H1 (cell line): ENCODE results near the gene STEAP1B. TPM values are rescaled to one million over a fixed set of nuclear protein-coding genes. Genes with fewer than 3 reads are reported as not detected.
"Not testable (repeated sequence)": the region's sequence is repeated elsewhere in the genome, so short reads cannot be mapped to it uniquely, and the experiment has no call there.

Experiments
- CTCF ChIA-PET: fragments of 300-600 bp; sonication (Branson Sonifier 250); formaldehyde crosslinking; loops from one replicate; lab custom pipeline; 2021; ENCODE audit not compliant: partially characterized antibody; lab: Charles Lee
- POLR2A ChIA-PET: fragments of 300-600 bp; sonication (Branson Sonifier 250); formaldehyde crosslinking; loops from one replicate; lab custom pipeline; 2021; ENCODE audit warnings: inconsistent platforms; ENCODE audit not compliant: partially characterized antibody; lab: Charles Lee
- DNase-seq, 2 experiments: peaks; one replicate each; pipeline versions ENCODE4 v3.0.0 to v3.0.0-alpha.2; 2010 to 2022; ENCODE audit warnings: low spot score in 2 of 2, low read depth in 1 of 2, mixed read lengths in 1 of 2
- FAIRE-seq: peaks from 2 replicates; lab custom pipeline; 2011; peaks lifted over from hg19 to GRCh38; lab: Jason Lieb, UNC
- H2AFZ ChIP-seq: 2 replicates; pipeline ENCODE4 v1.8.1; 2012; ENCODE audit warnings: low read length, inconsistent platforms
- H2AK5ac ChIP-seq: 2 replicates; pipeline ENCODE4 v1.6.1; 2013; ENCODE audit warnings: low read depth, low read length
- H2BK120ac ChIP-seq: replicated peaks from 2 replicates; pipeline ENCODE3; 2013; ENCODE audit warnings: low read depth, low read length, inconsistent platforms
- H2BK12ac ChIP-seq: 2 replicates; pipeline ENCODE4 v1.6.1; 2013; ENCODE audit warnings: low read depth, low read length
- H2BK15ac ChIP-seq: 2 replicates; pipeline ENCODE4 v1.6.1; 2013; ENCODE audit warnings: low read length
- H2BK20ac ChIP-seq: 2 replicates; pipeline ENCODE4 v1.6.1; 2013; ENCODE audit warnings: low read length
- H2BK5ac ChIP-seq: 2 replicates; pipeline ENCODE4 v1.6.1; 2013; ENCODE audit warnings: low read depth, low read length
- H3K14ac ChIP-seq: 2 replicates; pipeline ENCODE4 v1.6.1; 2013; ENCODE audit warnings: inconsistent platforms; ENCODE audit not compliant: insufficient read length
- H3K18ac ChIP-seq: 2 replicates; pipeline ENCODE4 v1.6.1; 2013; ENCODE audit warnings: low read length; ENCODE audit errors: extremely low read depth
- H3K23ac ChIP-seq: 2 replicates; pipeline ENCODE4 v1.6.1; 2013; ENCODE audit warnings: inconsistent platforms; ENCODE audit not compliant: insufficient read length
- H3K23me2 ChIP-seq: 2 replicates; pipeline ENCODE4 v1.6.1; 2013; ENCODE audit warnings: low read depth, low read length
- H3K27ac ChIP-seq: 2 replicates; pipeline ENCODE4 v1.6.1; 2011; ENCODE audit warnings: low read depth, low read length, inconsistent platforms
- H3K27me3 ChIP-seq, 4 experiments: replicated peaks in 1 of 4; 1 replicate in 1 of 4; 2 replicates in 3 of 4; pipeline versions ENCODE4 v1.6.1 to v1.8.1; 2011 to 2013; ENCODE audit warnings: low read length in 3 of 4, mild to moderate bottlenecking in 3 of 4, inconsistent platforms in 2 of 4, mixed read lengths in 2 of 4, moderate library complexity in 1 of 4; ENCODE audit not compliant: control insufficient read depth in 3 of 4, insufficient read depth in 3 of 4; ENCODE audit errors: extremely low read depth in 1 of 4
- H3K36me3 ChIP-seq, 4 experiments: 2 replicates each; pipeline versions ENCODE4 v1.6.1 to v1.8.1; 2011 to 2013; ENCODE audit warnings: mild to moderate bottlenecking in 4 of 4, low read length in 3 of 4, moderate library complexity in 2 of 4, control low read depth in 1 of 4, inconsistent platforms in 1 of 4; ENCODE audit not compliant: insufficient read depth in 4 of 4, control insufficient read depth in 2 of 4
- H3K4ac ChIP-seq: replicated peaks from 2 replicates; pipeline ENCODE3; 2013; ENCODE audit warnings: low read length, low read depth, mixed read lengths, inconsistent platforms; ENCODE audit not compliant: insufficient read length
- H3K4me1 ChIP-seq, 4 experiments: replicated peaks in 1 of 4; 1 replicate in 1 of 4; 2 replicates in 3 of 4; pipeline versions ENCODE4 v1.6.1 to v1.8.1; 2011 to 2013; ENCODE audit warnings: low read length in 3 of 4, inconsistent platforms in 2 of 4, mixed read lengths in 1 of 4; ENCODE audit not compliant: insufficient read depth in 4 of 4, control insufficient read depth in 3 of 4
- H3K4me2 ChIP-seq, 2 experiments: 2 replicates each; pipeline versions ENCODE4 v1.6.1 to v1.8.1; 2011 to 2013; ENCODE audit warnings: low read depth in 2 of 2, low read length in 2 of 2, control low read depth in 1 of 2, inconsistent platforms in 1 of 2, mild to moderate bottlenecking in 1 of 2; ENCODE audit not compliant: insufficient read depth in 1 of 2
- H3K4me3 ChIP-seq, 4 experiments: fragments of 200-600, 300-600 bp in 1 of 4; sonication (generic), shearing (Covaris generic), sonication (Bioruptor Twin) in 1 of 4; 2 replicates each; pipeline versions ENCODE4 v1.5.1 to v1.8.1; 2011 to 2016; ENCODE audit warnings: low read length in 4 of 4, low read depth in 3 of 4, control low read depth in 2 of 4, inconsistent platforms in 2 of 4, mild to moderate bottlenecking in 2 of 4, mixed read lengths in 1 of 4, moderate library complexity in 1 of 4; ENCODE audit not compliant: insufficient read depth in 2 of 4; ENCODE audit errors: extremely low read depth in 1 of 4
- H3K56ac ChIP-seq: replicated peaks from 2 replicates; pipeline ENCODE3; 2013; ENCODE audit warnings: low read depth, mild to moderate bottlenecking, mixed read lengths, low read length, inconsistent platforms; ENCODE audit not compliant: insufficient read length
- H3K79me1 ChIP-seq: 2 replicates; pipeline ENCODE4 v1.6.1; 2013; ENCODE audit warnings: low read depth, low read length, control low read depth
- H3K79me2 ChIP-seq, 2 experiments: 2 replicates each; pipeline versions ENCODE4 v1.6.1 to v1.8.1; 2012 to 2013; ENCODE audit warnings: low read length in 2 of 2, mild to moderate bottlenecking in 2 of 2, inconsistent platforms in 1 of 2; ENCODE audit not compliant: insufficient read depth in 2 of 2, control insufficient read depth in 1 of 2
- H3K9ac ChIP-seq, 4 experiments: replicated peaks in 1 of 4; 1 replicate in 1 of 4; 2 replicates in 3 of 4; pipeline versions ENCODE4 v1.6.1 to v1.8.1; 2011 to 2013; ENCODE audit warnings: low read depth in 3 of 4, low read length in 3 of 4, control low read depth in 2 of 4, mild to moderate bottlenecking in 2 of 4, moderate library complexity in 2 of 4, inconsistent platforms in 1 of 4; ENCODE audit errors: extremely low read depth in 1 of 4
- H3K9me3 ChIP-seq, 2 experiments: 2 replicates each; pipeline versions ENCODE4 v1.6.1 to v1.8.1; 2012 to 2013; ENCODE audit warnings: mild to moderate bottlenecking in 2 of 2, moderate library complexity in 2 of 2, control low read depth in 1 of 2, inconsistent platforms in 1 of 2, low read depth in 1 of 2, low read length in 1 of 2, mixed read lengths in 1 of 2; ENCODE audit not compliant: insufficient read depth in 2 of 2
- H4K20me1 ChIP-seq, 2 experiments: replicated peaks in 1 of 2; 2 replicates each; pipeline versions ENCODE3 to v1.8.1; 2011 to 2013; ENCODE audit warnings: inconsistent platforms in 2 of 2, low read length in 2 of 2, mild to moderate bottlenecking in 1 of 2; ENCODE audit not compliant: insufficient read depth in 2 of 2, control insufficient read depth in 1 of 2
- H4K5ac ChIP-seq: 2 replicates; pipeline ENCODE4 v1.6.1; 2013; ENCODE audit warnings: low read length, low read depth, mixed read lengths, inconsistent platforms; ENCODE audit not compliant: insufficient read length
- H4K8ac ChIP-seq: 2 replicates; pipeline ENCODE4 v1.8.0; 2013; ENCODE audit warnings: mild to moderate bottlenecking, moderate library complexity, low read length, inconsistent platforms; ENCODE audit not compliant: insufficient read depth; ENCODE audit errors: extremely low read depth
- H4K91ac ChIP-seq: replicated peaks from 2 replicates; pipeline ENCODE3; 2013; ENCODE audit warnings: low read length, mixed read lengths, inconsistent platforms; ENCODE audit not compliant: insufficient read length
- RAD21 ChIP-seq, 2 experiments: IDR thresholded peaks in 1 of 2; conservative IDR thresholded peaks in 1 of 2; 2 replicates each; pipeline ENCODE4 v1.6.1; 2011; ENCODE audit warnings: low read depth in 2 of 2, low read length in 2 of 2, improper control_type of control experiment in 1 of 2, inconsistent platforms in 1 of 2, mild to moderate bottlenecking in 1 of 2, moderate library complexity in 1 of 2
- whole genome bisulfite sequencing, 2 experiments: shearing (Covaris generic) in 1 of 2; methylation state at CpG; one replicate each; pipeline versions ENCODE4 v1.1.6 to v1.1.7; 2013 to 2015; ENCODE audit warnings: low lambda C conversion rate in 2 of 2, mixed read lengths in 2 of 2, inconsistent platforms in 1 of 2, low coverage in 1 of 2, missing lambda C conversion rate in 1 of 2; ENCODE audit not compliant: insufficient replicate concordance in 2 of 2, insufficient coverage in 1 of 2, insufficient read length in 1 of 2; ENCODE audit errors: extremely low coverage in 1 of 2, missing lambda C conversion rate in 1 of 2; 5-methylcytosine and 5-hydroxymethylcytosine counted together
- polyA plus RNA-seq, 7 experiments: library from polyadenylated mRNA; depleted of rRNA in 3 of 7; stranded (reverse) in 5 of 7; unstranded in 2 of 7; fragments of >200 nt in 5 of 7; fragments of 200-250 nt in 2 of 7; gene quantifications; 1 replicate in 5 of 7; 2 replicates in 1 of 7; 4 replicates in 1 of 7; pipeline versions ENCODE4 v1.2.1 to v1.2.3, GENCODE V29; 2011 to 2013; ENCODE audit warnings: missing spikeins in 2 of 7, mixed read lengths in 2 of 7
- total RNA-seq: library from RNA; stranded (reverse); fragmentation: NEBNext Ultra II Directional; extraction: Animal tissue kit (Norgen Biotek cat#: 25700); gene quantifications from 2 replicates; pipeline ENCODE4 v1.2.1, GENCODE V29; 2021

The STEAP1B gene
- total and polyA plus RNA-seq, 2 of the 8 experiments (the other 6 are each of a cell fraction or from before 2014, with no cell fraction given), result 5.4 to 8.7 TPM

- H3K23ac ChIP-seq, DNase-seq, H3K9me3 ChIP-seq, H3K36me3 ChIP-seq, H3K4me1 ChIP-seq, H3K27me3 ChIP-seq, H3K4me2 ChIP-seq, POLR2A ChIA-PET, H3K18ac ChIP-seq, H4K20me1 ChIP-seq, H2BK5ac ChIP-seq, H3K23me2 ChIP-seq, H2BK120ac ChIP-seq, H2AK5ac ChIP-seq, H3K4me3 ChIP-seq, H3K14ac ChIP-seq, H2AFZ ChIP-seq, H3K4ac ChIP-seq, H3K56ac ChIP-seq, H2BK15ac ChIP-seq, H4K91ac ChIP-seq, H3K9ac ChIP-seq, H3K27ac ChIP-seq, H2BK20ac ChIP-seq, H2BK12ac ChIP-seq, H3K79me1 ChIP-seq, H4K5ac ChIP-seq, H3K79me2 ChIP-seq, FAIRE-seq, H4K8ac ChIP-seq: not testable (repeated sequence)
- 26% methylated on average over 4 of the region's 4 CpGs; no CpG with 5 or more reads in 1 of the 2 experiments for WGBS, 2 experiments
- CTCF ChIA-PET, result interaction anchor here (0.7 to 1.2 kb wide), 4 partner anchors 21 to 391 kb away, joined by 3 to 5 read pairs (median 3); no protein-coding TSS in a partner anchor
- peak in 1 of 2 experiments; percentile 29 for TF ChIP-seq RAD21 (IDR thresholded peaks at IDR 0.05 in 1 of 2, conservative IDR thresholded peaks at IDR 0.05 in 1 of 2; ENCODE audit: low read depth in 2 of 2, low read length in 2 of 2)
These were observed 1.3 kb upstream of the STEAP1B start for GRCh38 chr7:22501336-22501735.
